ENCODE data around the gene TRIM4. TPM values are rescaled to one million over a fixed set of nuclear protein-coding genes. Genes with fewer than 3 reads are reported as not detected.

Gene TRIM4
- total RNA-seq, 1 experiment from 2014 or later: 23.4 TPM

DNA sequence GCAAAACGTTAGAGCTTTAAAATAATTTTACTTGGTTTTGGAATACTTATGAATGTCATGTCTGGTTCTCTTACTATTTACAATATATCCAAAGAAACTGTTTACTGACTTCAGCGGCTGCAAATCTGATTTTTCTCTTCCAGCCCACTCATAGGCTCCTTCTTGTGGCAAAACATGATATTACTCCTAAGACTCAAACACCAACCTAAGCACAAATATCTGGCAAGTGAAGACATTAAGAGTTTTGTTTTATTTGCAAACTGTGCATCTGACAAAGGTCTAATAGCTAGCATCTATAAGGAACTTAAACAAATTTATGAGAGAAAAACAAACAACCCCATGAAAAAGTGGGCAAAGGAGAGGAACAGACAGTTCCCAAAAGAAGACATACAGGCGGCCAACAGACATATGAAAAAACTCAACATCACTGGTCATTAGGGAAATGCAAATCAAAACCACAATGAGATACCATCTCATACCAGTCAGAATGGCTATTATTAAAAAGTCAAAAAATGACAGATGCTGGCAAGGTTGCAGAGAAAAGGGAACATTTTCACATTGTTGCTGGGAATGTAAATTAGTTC lies 30.4 kb upstream of the TRIM4 start:
- no peaks in the 10 kb centered on the region for H3K4me1 ChIP-seq (ENCODE audit: insufficient read depth, low read length, poor library complexity, severe bottlenecking)
- intact Hi-C loops (cut with micrococcal nuclease; ENCODE audit: unreplicated experiment): no loop called here
- peak; percentile 22 for DNase-seq (ENCODE audit: low spot score)
- no peaks in the 10 kb centered on the region for H3K9me3 ChIP-seq (ENCODE audit: low read depth, low read length, poor library complexity, severe bottlenecking)
- no peaks in the 10 kb centered on the region for H3K36me3 ChIP-seq (ENCODE audit: insufficient read depth, low read length, poor library complexity, severe bottlenecking)
- no peak overlapping the region for H3K27ac ChIP-seq (ENCODE audit: low read depth, low read length, poor library complexity, severe bottlenecking)
- H3K27me3 ChIP-seq (replicated peaks; ENCODE audit: insufficient read depth, low read depth, low read length, poor library complexity): no peaks in the 10 kb centered on the region
- POLR2A ChIA-PET (ENCODE audit: low non-redundant PET): no interaction called here
- CTCF ChIA-PET: no interaction called here
- TF ChIP-seq, protein P1, sequence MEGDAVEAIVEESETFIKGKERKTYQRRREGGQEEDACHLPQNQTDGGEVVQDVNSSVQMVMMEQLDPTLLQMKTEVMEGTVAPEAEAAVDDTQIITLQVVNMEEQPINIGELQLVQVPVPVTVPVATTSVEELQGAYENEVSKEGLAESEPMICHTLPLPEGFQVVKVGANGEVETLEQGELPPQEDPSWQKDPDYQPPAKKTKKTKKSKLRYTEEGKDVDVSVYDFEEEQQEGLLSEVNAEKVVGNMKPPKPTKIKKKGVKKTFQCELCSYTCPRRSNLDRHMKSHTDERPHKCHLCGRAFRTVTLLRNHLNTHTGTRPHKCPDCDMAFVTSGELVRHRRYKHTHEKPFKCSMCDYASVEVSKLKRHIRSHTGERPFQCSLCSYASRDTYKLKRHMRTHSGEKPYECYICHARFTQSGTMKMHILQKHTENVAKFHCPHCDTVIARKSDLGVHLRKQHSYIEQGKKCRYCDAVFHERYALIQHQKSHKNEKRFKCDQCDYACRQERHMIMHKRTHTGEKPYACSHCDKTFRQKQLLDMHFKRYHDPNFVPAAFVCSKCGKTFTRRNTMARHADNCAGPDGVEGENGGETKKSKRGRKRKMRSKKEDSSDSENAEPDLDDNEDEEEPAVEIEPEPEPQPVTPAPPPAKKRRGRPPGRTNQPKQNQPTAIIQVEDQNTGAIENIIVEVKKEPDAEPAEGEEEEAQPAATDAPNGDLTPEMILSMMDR (conservative IDR thresholded peaks at IDR 0.05; ENCODE audit: low read depth, low read length): peak; percentile 42
- TF ChIP-seq EZH2 (IDR thresholded peaks at IDR 0.05; ENCODE audit: borderline replicate concordance, low read depth, low read length, poor library complexity, severe bottlenecking): no peak
- no peak overlapping the region for H3K4me3 ChIP-seq (ENCODE audit: low read depth, low read length, poor library complexity, severe bottlenecking)
- BruUV-seq (replicated peaks): no TSS peak

DNA sequence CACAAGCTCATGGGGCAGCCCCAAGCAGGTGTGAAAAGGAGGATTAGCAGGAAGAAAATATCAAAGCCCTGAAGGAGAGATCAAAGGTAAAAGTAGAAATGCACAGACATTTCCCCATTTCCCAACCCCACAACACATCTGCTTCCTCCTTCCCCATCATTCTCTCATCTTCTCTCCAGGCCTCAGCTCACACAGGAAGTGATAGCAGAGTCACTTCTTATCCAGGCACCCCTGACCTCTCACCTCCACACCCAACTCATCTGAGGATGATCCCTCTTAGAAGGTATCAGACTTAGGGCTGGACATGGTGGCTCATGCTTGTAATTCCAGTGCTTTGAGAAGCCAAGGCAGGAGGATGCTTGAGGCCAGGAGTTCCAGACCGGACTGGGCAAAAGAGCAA lies 28.3 kb upstream of the TRIM4 start:
- DNase-seq (ENCODE audit: low spot score): no peak
- BruUV-seq (replicated peaks): no TSS peak
- H3K4me3 ChIP-seq (ENCODE audit: low read depth, low read length, poor library complexity, severe bottlenecking): no peak overlapping the region
- peaks cover 3% of the 10 kb centered on the region for H3K4me1 ChIP-seq (ENCODE audit: insufficient read depth, low read length, poor library complexity, severe bottlenecking)
- TF ChIP-seq EZH2 (IDR thresholded peaks at IDR 0.05; ENCODE audit: borderline replicate concordance, low read depth, low read length, poor library complexity, severe bottlenecking): no peak
- TF ChIP-seq, protein P1 (conservative IDR thresholded peaks at IDR 0.05; ENCODE audit: low read depth, low read length): no peak
- peaks cover 4% of the 10 kb centered on the region for H3K27me3 ChIP-seq (replicated peaks; ENCODE audit: insufficient read depth, low read depth, low read length, poor library complexity)
- H3K27ac ChIP-seq (ENCODE audit: low read depth, low read length, poor library complexity, severe bottlenecking): no peak overlapping the region
- H3K9me3 ChIP-seq (ENCODE audit: low read depth, low read length, poor library complexity, severe bottlenecking): no peaks in the 10 kb centered on the region
- intact Hi-C loops (cut with micrococcal nuclease; ENCODE audit: unreplicated experiment): no loop called here
- ChIA-PET CTCF (no interaction called here), POLR2A (ENCODE audit: low non-redundant PET) (interaction anchor here (0.6 kb wide), 1 partner anchor 130 kb away, joined by 17 read pairs; no protein-coding TSS in a partner anchor)
- no peaks in the 10 kb centered on the region for H3K36me3 ChIP-seq (ENCODE audit: insufficient read depth, low read length, poor library complexity, severe bottlenecking)

DNA sequence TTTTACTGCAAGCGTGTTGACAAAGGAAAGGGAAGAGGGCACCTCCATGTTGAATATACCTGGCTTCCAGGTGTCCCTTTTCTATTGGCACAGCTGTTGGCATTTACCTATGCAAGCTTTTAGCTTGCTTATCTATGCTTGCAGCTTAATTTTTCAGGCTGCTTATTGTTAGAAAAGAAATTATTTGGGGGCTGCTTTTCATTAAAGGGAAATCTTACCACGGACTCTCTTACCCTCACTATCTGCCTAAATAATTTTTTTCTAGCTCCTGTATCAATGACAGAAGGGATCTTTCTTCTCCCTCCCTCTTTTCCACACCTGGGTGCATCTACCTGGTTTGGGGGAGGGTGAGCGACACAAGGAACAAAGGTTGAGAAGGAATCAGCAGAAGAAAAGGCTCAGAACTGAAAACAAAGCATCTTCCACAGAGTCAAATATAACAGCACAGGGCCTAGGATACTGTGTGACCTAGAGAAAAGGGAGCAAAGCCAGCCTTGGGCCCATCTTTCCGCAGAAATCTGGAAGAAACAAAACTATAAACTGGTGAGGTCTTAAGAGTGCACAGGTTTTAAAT lies 25.3 kb upstream of the TRIM4 start:
- H3K27me3 ChIP-seq (replicated peaks; ENCODE audit: insufficient read depth, low read depth, low read length, poor library complexity): peaks cover 9% of the 10 kb centered on the region
- H3K27ac ChIP-seq (ENCODE audit: low read depth, low read length, poor library complexity, severe bottlenecking): no peak overlapping the region
- DNase-seq (ENCODE audit: low spot score): no peak
- ChIA-PET POLR2A (ENCODE audit: low non-redundant PET) (no interaction called here), CTCF (interaction anchor here (0.6 kb wide), 1 partner anchor 773 kb away, joined by 3 read pairs; no protein-coding TSS in a partner anchor)
- BruUV-seq (replicated peaks): no TSS peak
- no peak for TF ChIP-seq EZH2 (IDR thresholded peaks at IDR 0.05; ENCODE audit: borderline replicate concordance, low read depth, low read length, poor library complexity, severe bottlenecking)
- TF ChIP-seq, protein P1 (conservative IDR thresholded peaks at IDR 0.05; ENCODE audit: low read depth, low read length): no peak
- H3K9me3 ChIP-seq (ENCODE audit: low read depth, low read length, poor library complexity, severe bottlenecking): no peaks in the 10 kb centered on the region
- intact Hi-C loops (cut with micrococcal nuclease; ENCODE audit: unreplicated experiment): no loop called here
- H3K36me3 ChIP-seq (ENCODE audit: insufficient read depth, low read length, poor library complexity, severe bottlenecking): no peaks in the 10 kb centered on the region
- no peak overlapping the region for H3K4me3 ChIP-seq (ENCODE audit: low read depth, low read length, poor library complexity, severe bottlenecking)
- peaks cover 3% of the 10 kb centered on the region for H3K4me1 ChIP-seq (ENCODE audit: insufficient read depth, low read length, poor library complexity, severe bottlenecking)
